ENCODE data around the gene YES1.

YES1 gene

GRCh38 chr18:829432-829831, 17.4 kb upstream of the YES1 start:
- Histone ChIP-seq H3K36me3 (ENCODE audit: insufficient read depth) (no peaks in the 10 kb centered on the region), H3K27ac (no peak overlapping the region), H3K79me2 (ENCODE audit: insufficient read depth, low read depth) (no peaks in the 10 kb centered on the region), H2AFZ (ENCODE audit: low read depth) (no peak overlapping the region), H4K20me1 (ENCODE audit: insufficient read depth) (no peaks in the 10 kb centered on the region), H3K4me1 (ENCODE audit: low read depth, poor library complexity, severe bottlenecking) (peaks cover 10% of the 10 kb centered on the region), H3K4me2 (no peak overlapping the region), H3K4me3 (IDR thresholded peaks at IDR 0.05; ENCODE audit: insufficient read depth, low read depth, low read length) (no peak overlapping the region), H3K27me3 (ENCODE audit: insufficient read depth, low read depth) (no peaks in the 10 kb centered on the region), H3K9ac (no peak overlapping the region)
- TF ChIP-seq CTCF (conservative IDR thresholded peaks at IDR 0.05; ENCODE audit: low read depth, low read length) = no peak

- Histone ChIP-seq H3K27ac (no peak overlapping the region), H3K79me2 (ENCODE audit: insufficient read depth, low read depth) (no peaks in the 10 kb centered on the region), H3K4me2 (no peak overlapping the region), H3K27me3 (ENCODE audit: insufficient read depth, low read depth) (no peaks in the 10 kb centered on the region), H4K20me1 (ENCODE audit: insufficient read depth) (no peaks in the 10 kb centered on the region), H3K9ac (no peak overlapping the region), H3K36me3 (ENCODE audit: insufficient read depth) (no peaks in the 10 kb centered on the region), H3K4me3 (IDR thresholded peaks at IDR 0.05; ENCODE audit: insufficient read depth, low read depth, low read length) (no peak overlapping the region), H3K4me1 (ENCODE audit: low read depth, poor library complexity, severe bottlenecking) (peaks cover 10% of the 10 kb centered on the region), H2AFZ (ENCODE audit: low read depth) (no peak overlapping the region)
- TF ChIP-seq CTCF (conservative IDR thresholded peaks at IDR 0.05; ENCODE audit: low read depth, low read length) = no peak
Observed at GRCh38 chr18:827093-827677, 15.1 kb upstream of the YES1 start.

GRCh38 chr18:825891-826585, 14.0 kb upstream of the YES1 start:
- Histone ChIP-seq H3K4me1 (ENCODE audit: low read depth, poor library complexity, severe bottlenecking) (peaks cover 10% of the 10 kb centered on the region), H3K36me3 (ENCODE audit: insufficient read depth) (no peaks in the 10 kb centered on the region), H3K27me3 (ENCODE audit: insufficient read depth, low read depth) (no peaks in the 10 kb centered on the region), H3K79me2 (ENCODE audit: insufficient read depth, low read depth) (no peaks in the 10 kb centered on the region), H3K4me2 (no peak overlapping the region), H4K20me1 (ENCODE audit: insufficient read depth) (no peaks in the 10 kb centered on the region), H3K27ac (no peak overlapping the region), H3K4me3 (IDR thresholded peaks at IDR 0.05; ENCODE audit: insufficient read depth, low read depth, low read length) (no peak overlapping the region), H3K9ac (no peak overlapping the region), H2AFZ (ENCODE audit: low read depth) (no peak overlapping the region)
- no peak for TF ChIP-seq CTCF (conservative IDR thresholded peaks at IDR 0.05; ENCODE audit: low read depth, low read length)

GRCh38 chr18:824179-824578, 12.1 kb upstream of the YES1 start:
- Histone ChIP-seq H3K4me3 (IDR thresholded peaks at IDR 0.05; ENCODE audit: insufficient read depth, low read depth, low read length) (no peak overlapping the region), H3K4me1 (ENCODE audit: low read depth, poor library complexity, severe bottlenecking) (no peaks in the 10 kb centered on the region), H3K27me3 (ENCODE audit: insufficient read depth, low read depth) (no peaks in the 10 kb centered on the region), H3K27ac (no peak overlapping the region), H3K79me2 (ENCODE audit: insufficient read depth, low read depth) (no peaks in the 10 kb centered on the region), H3K4me2 (no peak overlapping the region), H4K20me1 (ENCODE audit: insufficient read depth) (no peaks in the 10 kb centered on the region), H3K9ac (no peak overlapping the region), H2AFZ (ENCODE audit: low read depth) (no peak overlapping the region), H3K36me3 (ENCODE audit: insufficient read depth) (no peaks in the 10 kb centered on the region)
- no peak for TF ChIP-seq CTCF (conservative IDR thresholded peaks at IDR 0.05; ENCODE audit: low read depth, low read length)
